Stomach (tissue), 4 donors: Measurements from ENCODE around the gene NHLRC3.

Experiments used
- CTCF ChIP-seq, 7 experiments: fragments of 450-650 bp in 4 of 7; fragments of 200-600 bp in 3 of 7; sonication (generic) in 3 of 7; IDR thresholded peaks; one replicate each; pipeline ENCODE4 v1.5.1; 2016 to 2019; ENCODE audit warnings: antibody characterized with exemption in 7 of 7, control low read depth in 2 of 7, mild to moderate bottlenecking in 1 of 7
- EP300 ChIP-seq: sonication (generic); formaldehyde crosslinking; IDR thresholded peaks from one replicate; pipeline ENCODE4 v1.6.1; 2017; ENCODE audit warnings: antibody characterized with exemption
- POLR2A ChIP-seq, 4 donors: fragments of 450-650 bp; IDR thresholded peaks; one replicate each; pipeline ENCODE4 v1.6.1; 2016; ENCODE audit warnings: antibody characterized with exemption in 4 of 4, control low read depth in 2 of 4, mild to moderate bottlenecking in 1 of 4, moderate library complexity in 1 of 4
- POLR2AphosphoS5 ChIP-seq, 3 donors: sonication (generic); formaldehyde crosslinking; IDR thresholded peaks; one replicate each; pipeline ENCODE4 v1.6.1; 2016; ENCODE audit warnings: antibody characterized with exemption in 3 of 3

GRCh38 chr13:38990693-38991092, 47.6 kb upstream of the NHLRC3 start, which contains the start of gene STOML3:
- TF ChIP-seq CTCF (IDR thresholded peaks at IDR 0.05) = no peak
- no peak for TF ChIP-seq EP300
- no peak for TF ChIP-seq POLR2A (IDR thresholded peaks at IDR 0.05)
- TF ChIP-seq POLR2AphosphoS5 (IDR thresholded peaks at IDR 0.05) = no peak
